ENCODE results near the gene SST.

DNA sequence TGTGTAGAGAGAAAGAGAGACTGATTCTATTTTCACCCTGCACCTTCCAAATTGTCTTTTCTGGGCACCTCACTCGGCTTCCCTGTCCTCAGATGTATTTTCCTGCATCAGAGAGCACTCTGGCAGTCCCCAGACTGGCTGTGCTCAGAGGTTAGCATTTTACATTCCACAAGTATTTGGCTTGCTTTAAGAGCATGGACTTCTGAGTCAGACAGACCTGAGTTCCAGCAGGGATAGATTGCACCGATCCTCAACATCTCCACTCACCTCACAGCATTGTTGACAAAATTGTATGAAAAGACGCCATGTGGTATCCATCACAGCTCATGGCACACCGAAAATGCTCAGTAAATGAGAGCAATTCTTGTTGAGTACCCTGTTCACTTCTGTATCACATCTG is 45.6 kb downstream of the SST start:
- TF ChIP-seq CTCF (IDR thresholded peaks at IDR 0.05) (no peak), POLR2A (IDR thresholded peaks at IDR 0.05) (no peak)
